HT1080 (cell line): Measurements from ENCODE around the gene EXOC3L2. TPM values are rescaled to one million over a fixed set of nuclear protein-coding genes. Genes with fewer than 3 reads are reported as not detected.
A peak's percentile ranks its signal among the peaks of the same experiment; 100 is the strongest.

Source experiments
- DNase-seq: peaks from one replicate; pipeline ENCODE4 v3.0.0-alpha.2; 2015; ENCODE audit warnings: low read depth
- total RNA-seq: library from RNA; depleted of rRNA; stranded (reverse); fragments of >200 nt; shearing (Covaris generic); gene quantifications from 2 replicates; pipeline ENCODE4 v1.2.3, GENCODE V29; 2014

The EXOC3L2 gene
- total RNA-seq, 1 experiment from 2014 or later = 0.56 TPM

DNA sequence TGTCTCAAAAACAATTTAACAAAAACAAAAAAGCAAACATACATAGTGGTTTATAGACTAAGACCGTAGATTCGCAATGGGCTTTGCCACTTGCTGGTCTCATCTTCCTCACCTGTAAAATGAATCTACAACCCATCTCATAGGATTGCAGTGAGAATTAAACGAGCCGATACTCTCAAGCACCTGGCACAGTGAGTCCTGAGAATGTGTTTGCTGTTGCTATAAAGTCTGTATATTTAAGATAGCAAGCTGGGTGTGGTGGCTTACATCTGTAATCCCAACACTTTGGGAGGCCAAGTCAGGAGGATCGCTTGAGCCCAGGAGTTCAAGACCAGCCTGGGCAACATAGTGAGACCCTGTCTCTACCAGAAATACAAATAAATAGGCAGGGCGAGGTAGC is 22.5 kb downstream of the EXOC3L2 start:
- DNase-seq = no peak

DNA sequence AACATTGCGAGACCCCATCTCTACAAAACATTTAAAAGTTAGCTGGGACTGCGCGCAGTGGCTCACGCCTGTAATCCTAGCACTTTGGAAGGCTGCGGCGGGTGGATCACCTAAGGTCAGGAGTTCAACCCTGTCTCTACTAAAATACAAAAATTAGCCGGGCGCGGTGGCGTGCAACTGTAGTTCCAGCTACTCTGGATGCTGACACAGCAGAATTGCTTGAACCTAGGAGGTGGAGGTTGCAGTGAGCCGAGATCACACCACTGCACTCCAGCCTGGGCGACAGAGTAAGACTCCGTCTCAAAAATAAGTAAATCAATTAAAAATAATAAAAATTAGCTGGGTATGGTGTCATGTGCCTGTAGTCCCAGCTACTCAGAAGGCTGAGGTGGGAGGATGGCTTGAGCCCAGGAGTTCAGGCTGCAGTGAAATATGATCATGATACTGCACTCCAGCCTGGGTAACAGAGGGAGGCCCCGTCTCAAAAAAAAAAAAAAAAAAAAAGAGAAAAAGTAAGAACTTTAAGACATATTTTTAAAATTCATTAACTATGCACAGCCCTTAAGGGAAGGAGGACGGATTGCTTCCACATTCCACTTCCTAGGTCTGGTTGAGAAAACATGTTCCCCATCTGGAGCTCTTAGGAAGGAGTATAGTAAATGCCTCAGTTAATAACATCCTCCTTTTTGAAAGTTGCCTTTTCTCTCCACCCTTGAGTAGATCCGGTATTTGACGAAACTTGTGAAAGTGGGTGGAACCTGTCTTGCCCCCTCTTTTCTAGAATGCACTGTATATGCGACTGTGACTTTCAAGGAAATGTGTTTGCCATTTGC is 26.1 kb downstream of the EXOC3L2 start:
- DNase-seq = no peak

DNA sequence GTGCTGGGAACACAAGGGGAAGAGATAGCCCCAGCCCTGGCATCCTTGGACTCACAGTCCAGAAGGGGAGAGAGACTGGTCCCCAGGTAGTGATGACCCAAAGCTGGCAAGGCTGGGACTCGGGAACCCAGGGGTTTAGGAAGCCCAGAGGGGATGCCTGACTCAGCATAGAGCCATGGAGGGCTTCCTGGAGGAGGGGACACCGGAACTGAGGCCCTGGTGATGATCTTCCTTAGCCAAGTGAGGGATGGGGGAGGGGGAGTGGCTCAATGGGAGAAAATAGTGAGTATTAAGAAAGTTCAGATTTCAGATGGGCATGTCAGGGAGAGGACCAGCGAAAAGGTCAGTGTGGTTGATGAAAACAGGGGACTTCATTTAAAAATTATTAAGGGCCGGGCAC is 26.8 kb downstream of the EXOC3L2 start:
- no peak for DNase-seq

DNA sequence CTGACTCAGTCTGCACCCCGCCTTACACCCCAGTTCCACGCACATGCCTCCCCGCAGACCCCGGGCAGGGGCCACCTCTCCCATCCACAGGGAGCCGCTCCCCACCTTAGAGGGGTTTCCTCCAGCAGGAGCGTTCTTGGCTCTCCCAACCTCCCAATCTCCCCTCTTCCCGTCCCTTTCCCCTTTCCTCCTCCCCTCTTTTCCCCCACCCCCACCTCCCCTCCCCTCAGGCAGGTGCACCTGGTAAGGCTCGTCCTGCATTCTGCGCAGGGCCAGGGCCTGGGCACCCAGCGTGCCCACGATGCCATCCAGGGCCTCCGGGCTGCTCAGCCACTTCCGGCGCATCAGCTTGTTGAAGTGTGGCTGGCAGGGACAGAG is 27.3 kb downstream of the EXOC3L2 start:
- no peak for DNase-seq

DNA sequence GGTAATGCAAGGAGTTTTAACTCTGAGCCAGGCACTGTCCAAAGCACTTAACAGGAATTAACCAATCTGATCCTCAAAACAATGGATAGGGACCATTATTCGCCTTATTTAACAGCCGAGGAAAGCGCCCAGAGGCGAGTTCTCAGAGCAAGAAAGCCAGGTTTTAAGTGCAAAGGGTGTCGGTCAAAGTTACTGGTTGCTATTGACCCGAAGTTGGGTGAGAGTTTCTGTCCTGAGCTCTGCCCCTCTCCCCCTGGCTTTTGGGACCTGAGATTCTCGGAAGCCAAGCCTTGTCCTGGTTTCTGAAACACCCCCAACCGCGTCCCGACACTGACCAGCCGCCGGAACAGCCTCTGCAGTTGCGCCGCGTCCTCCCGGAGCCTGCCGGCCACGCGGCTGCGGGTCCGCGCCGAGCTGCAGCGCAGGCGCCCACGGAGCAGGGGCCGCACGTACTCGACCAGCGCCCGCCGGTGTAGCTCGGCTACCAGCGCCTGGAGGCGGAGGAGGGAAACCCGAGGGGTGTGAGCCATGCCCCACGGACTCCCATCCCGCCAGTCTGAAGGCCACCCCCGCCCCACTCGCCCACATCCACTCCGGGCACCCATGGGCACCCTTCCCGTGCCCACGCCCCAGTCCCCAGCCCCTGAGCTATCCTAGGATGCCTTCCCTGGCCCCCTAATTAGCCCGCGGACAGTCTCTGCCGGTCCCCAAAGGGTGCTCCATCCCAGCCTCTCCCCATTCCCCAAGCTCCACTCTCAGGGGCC is 27.8 kb downstream of the EXOC3L2 start:
- DNase-seq = no peak

DNA sequence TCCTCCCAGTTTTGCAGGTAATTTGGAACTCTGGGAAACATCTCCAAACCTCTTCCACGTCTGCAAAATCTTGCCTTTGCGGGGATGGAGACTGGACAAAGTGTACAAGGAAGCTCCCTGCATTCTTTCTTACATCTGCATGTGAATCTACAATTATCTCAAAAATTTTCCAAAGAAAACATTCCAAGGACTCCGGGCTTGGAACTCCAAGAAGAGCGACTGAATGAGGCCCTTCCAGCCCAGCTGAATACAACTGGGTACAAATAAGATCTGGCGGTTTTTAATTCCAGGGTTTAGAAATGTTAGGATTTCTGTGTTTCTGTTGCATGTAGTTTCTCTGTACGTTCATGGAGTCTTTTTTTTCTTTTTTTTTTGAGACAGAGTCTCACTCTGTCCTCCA is 28.5 kb downstream of the EXOC3L2 start:
- DNase-seq = no peak

DNA sequence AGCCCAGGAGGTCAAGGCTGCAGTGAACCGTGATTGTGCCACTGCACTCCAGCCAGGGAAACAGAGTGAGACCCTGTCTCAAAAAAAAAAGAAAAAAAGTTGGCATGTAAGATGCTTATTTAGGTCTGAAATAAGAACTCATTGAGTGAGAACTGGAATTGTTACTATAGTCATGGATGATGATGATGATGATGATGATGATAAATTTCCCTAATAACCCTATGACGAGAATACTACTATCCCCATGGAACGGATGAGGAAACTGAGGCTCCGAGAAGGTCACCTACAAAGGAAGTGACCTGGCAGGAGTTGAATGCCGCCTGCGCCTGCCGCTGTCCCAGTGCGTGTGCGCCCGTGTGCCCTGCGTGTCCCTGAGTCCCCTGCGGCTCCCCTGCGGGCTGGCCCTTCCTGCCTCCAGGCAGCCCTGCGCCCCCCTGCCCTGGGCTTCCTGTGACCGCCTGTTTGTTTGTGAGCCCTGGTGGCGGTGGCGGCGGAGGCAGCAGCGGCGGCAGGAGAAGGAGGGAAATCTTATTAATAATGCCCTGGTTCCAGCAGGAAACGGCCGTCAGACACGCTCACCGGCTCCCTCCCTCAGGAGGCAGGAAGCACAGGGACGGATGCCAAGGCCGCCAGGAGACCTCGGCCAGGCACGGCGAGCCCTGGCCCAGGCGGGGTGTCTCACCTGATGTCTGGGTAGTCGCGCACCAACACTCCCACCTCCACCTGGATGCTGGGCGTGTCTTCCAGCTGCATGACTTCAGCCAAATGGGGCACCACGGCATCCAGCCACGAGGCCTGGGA is 29.6 kb downstream of the EXOC3L2 start:
- DNase-seq = no peak

DNA sequence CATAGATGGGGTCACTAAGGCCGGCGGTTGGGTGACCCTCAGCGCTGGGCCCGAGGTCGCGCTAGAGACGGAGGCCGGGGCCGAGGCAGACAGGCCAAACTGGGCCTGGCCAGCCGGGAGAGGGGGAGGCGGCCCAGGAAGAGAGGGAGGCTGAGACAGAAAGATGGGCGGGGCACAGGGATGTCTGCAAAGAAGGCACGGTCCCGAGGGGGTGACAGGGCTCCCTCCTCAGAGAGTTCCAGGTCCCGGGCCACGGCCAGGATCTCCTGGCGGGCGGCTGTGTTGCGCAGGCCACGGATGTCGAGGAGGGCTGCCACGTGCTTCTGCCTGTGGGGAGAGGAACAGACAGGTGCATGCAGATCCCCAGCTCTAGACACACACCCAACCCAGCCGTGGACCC is 32.2 kb downstream of the EXOC3L2 start:
- no peak for DNase-seq

DNA sequence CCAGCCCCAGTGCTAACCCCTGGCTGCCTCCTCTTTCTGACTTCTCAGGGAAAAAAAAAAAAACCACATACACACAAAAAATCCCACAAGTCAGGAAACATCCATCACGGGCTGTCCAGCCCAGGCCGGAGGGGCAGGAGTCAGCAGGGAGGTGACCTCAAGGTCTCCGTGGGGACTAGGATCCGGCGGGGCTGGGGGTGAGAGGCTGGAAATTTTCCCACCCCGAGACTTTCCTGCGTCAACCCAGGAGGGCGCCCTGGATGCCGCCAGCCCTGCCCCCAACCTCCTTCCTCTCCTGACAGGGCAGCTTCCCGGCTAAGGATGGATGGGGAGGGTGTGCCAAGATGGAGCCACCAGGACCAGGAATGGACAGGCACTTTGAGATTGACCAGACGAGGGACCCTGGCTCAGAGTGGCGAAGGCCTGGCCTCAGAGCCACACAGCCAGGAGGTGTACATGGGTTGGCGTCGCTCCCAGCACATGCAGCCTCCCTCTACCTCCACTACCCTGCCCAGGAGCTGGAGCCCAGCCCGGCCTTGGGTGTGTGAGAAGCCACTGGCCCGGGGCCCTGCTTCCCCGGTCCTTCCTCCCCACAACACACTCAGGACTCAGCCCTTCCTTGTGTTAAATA is 33.3 kb downstream of the EXOC3L2 start:
- DNase-seq = no peak

DNA sequence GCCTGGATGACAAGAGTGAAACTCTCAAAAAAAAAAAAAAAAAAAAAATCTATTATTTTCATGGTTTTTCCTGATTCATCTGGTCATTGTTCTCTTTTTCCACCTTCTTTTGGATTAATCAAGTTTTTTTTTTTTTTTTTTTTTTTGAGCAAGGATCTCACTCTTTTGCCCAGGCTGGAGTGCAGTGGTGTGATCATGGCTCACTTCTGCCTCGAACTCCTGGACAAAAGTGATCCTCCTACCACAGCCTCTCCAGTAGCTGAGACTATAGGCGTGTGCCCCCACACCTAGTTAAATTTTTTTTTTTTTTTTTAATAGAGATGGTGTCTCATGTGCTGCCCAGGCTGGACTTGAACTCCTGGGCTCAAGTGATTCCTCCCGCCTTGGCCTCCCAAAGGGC is 38.9 kb downstream of the EXOC3L2 start:
- no peak for DNase-seq

DNA sequence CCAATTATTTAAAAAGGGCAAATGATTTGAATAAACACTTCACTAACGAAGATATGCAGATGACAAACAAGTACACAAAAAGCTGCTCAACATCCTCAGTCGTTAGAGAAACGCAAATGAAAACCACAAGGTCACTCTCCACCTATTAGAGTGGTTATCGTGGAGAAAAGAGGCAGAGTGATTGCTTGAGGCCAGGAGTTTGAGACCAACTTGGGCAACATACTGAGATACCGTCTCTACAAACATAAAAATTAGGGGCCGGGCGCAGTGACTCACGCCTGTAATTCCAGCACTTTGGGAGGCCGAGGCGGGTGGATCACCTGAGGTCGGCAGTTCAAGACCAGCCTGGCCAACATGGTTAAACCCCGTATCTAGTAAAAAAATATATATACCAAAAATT is 39.4 kb downstream of the EXOC3L2 start:
- DNase-seq = no peak

DNA sequence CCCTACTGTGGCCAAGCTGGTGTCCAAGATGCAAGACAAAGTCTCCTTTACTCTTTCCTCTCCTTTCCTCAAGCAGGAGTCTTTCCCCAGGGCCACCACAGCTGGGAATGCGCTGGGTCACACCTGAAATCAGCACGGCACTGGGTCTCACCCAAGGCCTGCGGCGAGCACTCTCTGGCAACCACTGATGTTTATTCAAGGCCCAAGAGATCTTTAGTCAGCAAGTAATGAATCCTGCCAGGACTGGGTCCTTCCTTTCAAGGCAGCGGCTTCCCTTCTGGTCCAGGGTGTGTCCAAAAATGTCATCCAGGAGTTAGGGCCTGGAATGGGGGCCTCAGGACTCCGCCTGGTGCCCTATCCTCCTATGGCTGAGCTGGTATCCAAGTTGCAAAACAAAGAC is 42.6 kb downstream of the EXOC3L2 start:
- DNase-seq = no peak

DNA sequence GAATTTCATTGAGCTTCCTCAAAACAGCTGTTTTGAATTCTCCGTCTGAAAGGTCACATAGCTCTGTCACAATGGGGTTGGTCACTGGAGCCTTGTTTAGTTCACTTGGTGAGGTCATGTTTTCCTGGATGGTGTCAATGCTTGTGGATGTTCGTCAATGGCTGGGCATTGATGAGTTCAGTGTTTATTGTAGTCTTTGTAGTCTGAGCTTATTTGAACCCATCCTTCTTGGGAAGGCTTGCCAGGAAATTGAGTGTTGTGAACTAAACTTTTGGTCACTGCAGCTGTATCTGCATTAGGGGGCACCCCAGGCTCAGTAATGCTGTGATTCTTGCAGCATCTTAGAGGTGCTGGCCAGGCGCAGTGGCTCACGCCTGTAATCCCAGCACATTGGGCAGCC is 44.6 kb downstream of the EXOC3L2 start:
- peak; percentile 47 for DNase-seq

DNA sequence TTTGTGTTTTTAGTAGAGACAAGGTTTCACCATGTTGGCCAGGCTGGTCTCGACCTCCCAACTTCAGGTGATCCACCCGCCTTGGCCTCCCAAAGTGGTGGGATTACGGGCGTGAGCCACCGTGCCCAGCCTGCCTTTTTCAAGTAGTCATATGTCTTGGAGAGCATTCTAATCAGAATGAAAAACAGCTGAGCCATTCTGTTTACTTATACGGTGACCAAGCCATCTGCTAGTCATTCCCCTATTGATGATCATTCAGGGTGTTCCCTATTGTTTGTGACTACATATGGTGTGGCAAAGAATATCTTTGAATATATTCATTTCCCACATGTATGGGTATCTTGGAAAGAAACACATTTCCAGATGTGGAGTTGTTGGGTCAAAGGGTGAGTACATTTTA is 49.4 kb downstream of the EXOC3L2 start:
- peak; percentile 27 for DNase-seq

DNA sequence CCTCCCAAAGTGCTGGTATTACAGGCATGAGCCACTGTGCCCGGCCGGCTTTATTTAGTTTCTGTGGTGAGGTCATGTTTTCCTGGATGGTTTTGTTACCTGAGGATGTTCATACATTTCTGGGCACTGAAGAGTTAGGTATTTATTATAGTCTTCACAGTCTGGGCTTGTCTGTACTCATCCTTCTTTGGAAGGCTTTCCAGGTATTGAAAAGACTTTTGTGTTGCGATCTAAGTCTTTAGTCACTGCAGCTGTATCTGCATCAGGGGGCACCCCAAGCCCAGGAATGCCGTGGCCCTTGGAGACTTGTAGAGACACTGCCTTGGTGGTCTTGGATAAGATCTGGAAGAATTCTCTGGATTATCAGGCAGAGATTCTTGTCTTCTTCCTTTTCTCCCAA is 53.8 kb downstream of the EXOC3L2 start:
- DNase-seq = no peak

DNA sequence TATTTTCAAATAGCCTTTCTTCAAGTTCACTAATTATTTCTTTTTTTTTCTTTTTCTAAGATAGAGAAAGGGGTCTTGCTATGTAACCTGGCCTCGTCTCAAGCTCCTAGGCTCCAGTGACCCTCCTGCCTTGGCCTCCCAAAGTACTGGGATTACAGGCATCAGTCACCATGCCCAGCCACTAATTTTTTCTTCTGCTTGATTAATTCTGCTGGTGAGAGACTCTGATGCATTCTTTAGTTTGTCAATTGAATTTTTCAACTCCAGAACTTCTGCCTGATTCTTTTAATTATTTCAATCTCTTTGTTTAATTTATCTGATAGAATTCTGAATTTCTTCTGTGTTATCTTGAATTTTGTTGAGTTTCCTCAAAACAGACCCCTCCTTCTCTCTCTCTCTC is 55.2 kb downstream of the EXOC3L2 start:
- DNase-seq = no peak

DNA sequence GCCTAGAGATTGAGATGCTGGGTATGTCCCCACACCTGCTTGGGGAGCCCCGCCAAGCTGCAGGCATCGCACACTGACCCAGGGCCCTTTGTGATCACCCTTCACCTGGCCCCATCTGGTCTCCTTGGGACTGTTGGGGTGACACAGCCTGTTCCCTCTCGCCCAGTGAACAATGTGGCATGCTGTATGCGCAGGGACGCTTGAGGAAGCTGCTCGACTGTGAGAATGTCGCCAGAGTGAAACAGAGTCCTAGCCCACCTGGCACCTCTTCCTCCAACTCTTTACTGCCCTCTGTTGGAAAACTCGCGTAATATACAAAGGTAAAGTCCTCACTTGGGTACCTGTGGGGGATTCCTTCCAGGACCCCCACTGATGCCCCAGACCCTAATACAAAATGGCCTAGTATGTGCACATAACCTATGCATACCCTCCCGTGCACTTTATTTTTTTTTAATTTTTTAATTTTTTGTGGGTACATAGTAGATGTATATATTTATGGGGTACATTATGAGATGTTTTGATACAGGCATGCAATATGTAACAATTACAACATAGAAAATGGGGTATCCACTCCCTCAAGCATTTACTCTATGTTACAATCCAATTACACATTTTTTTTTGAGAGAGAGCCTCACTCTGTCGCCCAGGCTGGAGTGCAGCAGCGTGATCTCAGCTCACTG is 57.6 kb downstream of the EXOC3L2 start:
- no peak for DNase-seq

DNA sequence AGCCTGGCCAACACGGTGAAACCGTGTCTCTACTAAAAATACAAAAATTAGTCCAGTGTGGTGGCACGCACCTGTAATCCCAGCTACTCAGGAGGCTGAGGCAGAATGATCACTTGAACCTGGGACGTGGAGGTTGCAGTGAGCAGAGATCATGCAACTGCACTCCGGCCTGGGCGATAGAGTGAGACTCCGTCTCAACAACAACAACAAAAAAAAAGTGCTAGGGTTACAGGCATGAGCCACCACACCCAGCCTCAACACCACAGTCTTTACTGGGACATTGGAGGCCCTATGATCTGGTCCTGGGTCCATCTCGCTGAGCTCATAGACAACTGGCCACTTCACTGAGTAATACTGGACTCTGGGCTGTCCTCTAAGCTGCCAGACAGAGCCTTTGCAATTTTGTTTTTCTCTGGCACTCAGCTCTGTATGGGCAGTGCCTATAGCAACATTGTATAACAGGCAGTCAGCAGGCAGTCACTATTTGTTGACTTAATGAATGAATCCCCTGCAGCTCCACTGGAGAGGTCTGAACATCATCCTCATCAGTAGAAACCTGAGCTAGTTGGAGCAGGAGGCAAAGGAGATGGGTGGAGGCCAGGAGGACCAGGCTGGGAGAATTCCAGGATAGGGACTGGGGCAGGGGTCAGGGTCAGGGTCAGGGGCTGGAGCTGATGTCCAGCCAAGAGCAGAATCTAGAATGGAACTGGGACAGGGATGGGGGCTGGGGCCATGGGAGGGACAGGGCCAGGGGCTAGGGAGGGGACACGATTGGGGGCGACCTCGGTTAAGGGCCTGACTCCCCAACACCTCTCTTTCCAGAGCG is 58.5 kb downstream of the EXOC3L2 start:
- DNase-seq = peak; percentile 49

DNA sequence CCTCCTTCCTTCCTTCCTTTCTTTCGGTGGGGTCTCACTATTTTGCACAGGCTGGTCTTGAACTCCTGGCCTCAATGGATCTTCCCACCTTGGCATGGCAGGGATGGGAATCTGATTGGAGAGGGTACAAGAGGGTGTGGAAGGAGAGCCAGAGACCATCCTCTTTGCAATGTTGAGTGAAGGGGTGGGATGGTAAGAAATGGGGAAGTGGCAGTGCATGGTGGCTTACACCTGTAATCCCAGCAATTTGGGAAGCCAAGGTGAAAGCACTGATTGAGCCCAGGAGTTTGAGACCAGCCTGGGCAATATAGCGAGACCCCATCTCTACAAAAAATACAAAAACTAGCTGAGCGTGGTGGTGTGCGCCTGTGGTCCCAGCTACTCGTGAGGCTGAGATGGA is 61.1 kb downstream of the EXOC3L2 start:
- no peak for DNase-seq

DNA sequence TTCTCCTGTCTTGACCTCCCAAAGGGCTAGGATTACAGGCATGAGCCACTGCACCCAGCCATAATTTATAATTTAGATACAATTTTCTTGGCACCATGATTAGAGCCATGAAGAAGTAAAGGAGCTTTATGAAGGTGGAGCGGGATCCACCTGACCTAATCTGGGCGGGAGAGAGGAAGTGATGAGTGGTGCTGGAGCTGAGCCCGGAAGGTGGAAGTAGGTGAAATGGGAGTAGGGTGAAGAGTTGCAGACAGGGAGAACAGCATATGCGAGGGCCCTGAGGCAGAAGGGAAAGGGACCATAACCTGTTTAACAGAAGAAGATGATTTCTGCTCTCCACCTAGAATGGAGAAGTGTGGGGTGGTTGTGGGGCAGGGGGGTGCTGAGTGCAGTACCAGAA is 62.4 kb downstream of the EXOC3L2 start:
- DNase-seq = no peak
